ENCODE data around the gene STAMBP. TPM values are rescaled to one million over a fixed set of nuclear protein-coding genes. Genes with fewer than 3 reads are reported as not detected.

The STAMBP gene
- total and polyA plus RNA-seq, 2 donors (not counting 1 experiment from before 2014, with no cell fraction given), result 23.3 to 44.2 TPM

- no peak for TF ChIP-seq CTCF (conservative IDR thresholded peaks at IDR 0.05 in 1 of 2, IDR thresholded peaks at IDR 0.05 in 1 of 2; ENCODE audit: low read depth in 1 of 2, low read length in 2 of 2)
- no peak for TF ChIP-seq EZH2 (IDR thresholded peaks at IDR 0.05; ENCODE audit: low read length, missing control alignments)
- Histone ChIP-seq H3K4me2 (ENCODE audit: extremely low read depth, insufficient read depth, low read length) (no peak overlapping the region), H3K27ac (ENCODE audit: insufficient read depth, low read length) (no peak overlapping the region), H4K20me1 (ENCODE audit: control insufficient read depth, extremely low read depth, insufficient read depth, low read length) (no peaks in the 10 kb centered on the region), H3K4me1 (ENCODE audit: control insufficient read depth, extremely low read depth, insufficient read depth, low read length) (no peaks in the 10 kb centered on the region), H3K9ac (ENCODE audit: insufficient read depth, low read length) (no peak overlapping the region), H2AFZ (ENCODE audit: low read length) (no peak overlapping the region), H3K36me3 (ENCODE audit: control insufficient read depth, insufficient read depth, low read length) (peaks cover 2% of the 10 kb centered on the region), H3K79me2 (ENCODE audit: control insufficient read depth, insufficient read depth, low read length) (peaks cover 3% of the 10 kb centered on the region), H3K27me3 (ENCODE audit: control insufficient read depth, insufficient read depth, low read length) (no peaks in the 10 kb centered on the region), H3K4me3 (replicated peaks in 1 of 4; ENCODE audit: control extremely low read depth in 1 of 4, insufficient read depth in 1 of 4, low read depth in 3 of 4, low read length in 4 of 4) (no peak overlapping the region), H3K9me3 (ENCODE audit: control insufficient read depth, insufficient read depth, low read depth, low read length) (no peaks in the 10 kb centered on the region)
- DNase-seq (ENCODE audit: low read depth in 2 of 2), result peak; percentile 41 to 70
Measured at GRCh38 chr2:73832930-73833329, 4.2 kb downstream of the STAMBP start.

GRCh38 chr2:73836141-73836943, 7.6 kb downstream of the STAMBP start:
- DNase-seq (ENCODE audit: low read depth in 2 of 2), result no peak
- Histone ChIP-seq H3K9me3 (ENCODE audit: control insufficient read depth, insufficient read depth, low read depth, low read length) (no peaks in the 10 kb centered on the region), H2AFZ (ENCODE audit: low read length) (no peak overlapping the region), H3K27me3 (ENCODE audit: control insufficient read depth, insufficient read depth, low read length) (no peaks in the 10 kb centered on the region), H3K4me2 (ENCODE audit: extremely low read depth, insufficient read depth, low read length) (no peak overlapping the region), H3K27ac (ENCODE audit: insufficient read depth, low read length) (no peak overlapping the region), H3K79me2 (ENCODE audit: control insufficient read depth, insufficient read depth, low read length) (no peaks in the 10 kb centered on the region), H3K9ac (ENCODE audit: insufficient read depth, low read length) (no peak overlapping the region), H3K4me1 (ENCODE audit: control insufficient read depth, extremely low read depth, insufficient read depth, low read length) (no peaks in the 10 kb centered on the region), H3K4me3 (replicated peaks in 1 of 4; ENCODE audit: control extremely low read depth in 1 of 4, insufficient read depth in 1 of 4, low read depth in 3 of 4, low read length in 4 of 4) (no peak overlapping the region), H3K36me3 (ENCODE audit: control insufficient read depth, insufficient read depth, low read length) (peaks cover 2% of the 10 kb centered on the region), H4K20me1 (ENCODE audit: control insufficient read depth, extremely low read depth, insufficient read depth, low read length) (no peaks in the 10 kb centered on the region)
- TF ChIP-seq EZH2 (IDR thresholded peaks at IDR 0.05; ENCODE audit: low read length, missing control alignments) (no peak), CTCF (conservative IDR thresholded peaks at IDR 0.05 in 1 of 2, IDR thresholded peaks at IDR 0.05 in 1 of 2; ENCODE audit: low read depth in 1 of 2, low read length in 2 of 2) (no peak)

GRCh38 chr2:73837847-73838585, 9.3 kb downstream of the STAMBP start:
- H3K4me2 ChIP-seq (ENCODE audit: extremely low read depth, insufficient read depth, low read length), result no peak overlapping the region
- no peaks in the 10 kb centered on the region for H3K27me3 ChIP-seq (ENCODE audit: control insufficient read depth, insufficient read depth, low read length)
- H3K79me2 ChIP-seq (ENCODE audit: control insufficient read depth, insufficient read depth, low read length), result no peaks in the 10 kb centered on the region
- no peak overlapping the region for H3K27ac ChIP-seq (ENCODE audit: insufficient read depth, low read length)
- DNase-seq (ENCODE audit: low read depth in 2 of 2), result no peak
- no peak overlapping the region for H2AFZ ChIP-seq (ENCODE audit: low read length)
- H3K9me3 ChIP-seq (ENCODE audit: control insufficient read depth, insufficient read depth, low read depth, low read length), result no peaks in the 10 kb centered on the region
- no peaks in the 10 kb centered on the region for H3K4me1 ChIP-seq (ENCODE audit: control insufficient read depth, extremely low read depth, insufficient read depth, low read length)
- H4K20me1 ChIP-seq (ENCODE audit: control insufficient read depth, extremely low read depth, insufficient read depth, low read length), result no peaks in the 10 kb centered on the region
- peaks cover 2% of the 10 kb centered on the region for H3K36me3 ChIP-seq (ENCODE audit: control insufficient read depth, insufficient read depth, low read length)
- no peak overlapping the region for H3K9ac ChIP-seq (ENCODE audit: insufficient read depth, low read length)
- H3K4me3 ChIP-seq (replicated peaks in 1 of 4; ENCODE audit: control extremely low read depth in 1 of 4, insufficient read depth in 1 of 4, low read depth in 3 of 4, low read length in 4 of 4), result no peak overlapping the region
- no peak for TF ChIP-seq EZH2 (IDR thresholded peaks at IDR 0.05; ENCODE audit: low read length, missing control alignments)
- TF ChIP-seq CTCF (conservative IDR thresholded peaks at IDR 0.05 in 1 of 2, IDR thresholded peaks at IDR 0.05 in 1 of 2; ENCODE audit: low read depth in 1 of 2, low read length in 2 of 2), result no peak
